Measurements from ENCODE around the gene BMP7.

The BMP7 gene

GRCh38 chr20:57122536-57123489 is 143.6 kb downstream of the BMP7 start:
- no peak overlapping the region for H3K4me3 ChIP-seq
- no peak for DNase-seq (ENCODE audit: low spot score)
- no peak for TF ChIP-seq CTCF (IDR thresholded peaks at IDR 0.05)
- no peak overlapping the region for H3K27ac ChIP-seq

GRCh38 chr20:57118964-57119363 is 147.5 kb downstream of the BMP7 start:
- no peak overlapping the region for H3K27ac ChIP-seq
- no peak for DNase-seq (ENCODE audit: low spot score)
- no peak overlapping the region for H3K4me3 ChIP-seq
- no peak for TF ChIP-seq CTCF (IDR thresholded peaks at IDR 0.05)
